SU-DHL-6 (cell line): Measurements from ENCODE around the gene CPNE8.

Experiments used
- CTCF ChIP-seq: fragments of 200-600 bp; sonication (generic); IDR thresholded peaks from one replicate; pipeline ENCODE4 v1.5.1; 2017; ENCODE audit warnings: antibody characterized with exemption, mild to moderate bottlenecking, low read length, moderate library complexity; ENCODE audit not compliant: insufficient read depth, poor library complexity, severe bottlenecking
- EZH2phosphoT487 ChIP-seq: fragments of 200-600 bp; sonication (generic), shearing (Covaris generic); conservative IDR thresholded peaks from 2 replicates; pipeline ENCODE4 v1.6.1; 2018; ENCODE audit warnings: mild to moderate bottlenecking, antibody characterized with exemption, low read length, moderate library complexity, mixed read lengths

- no peak for TF ChIP-seq CTCF
- no peak for TF ChIP-seq EZH2phosphoT487
These were observed 29.7 kb downstream of the CPNE8 start for GRCh38 chr12:38875586-38876228.
